HUES6 (cell line): ENCODE measurements around the gene PRUNE2.

Experiments
- H3K27ac ChIP-seq: 2 replicates; pipeline ENCODE4 v1.7.0; 2013; ENCODE audit warnings: low read depth, mild to moderate bottlenecking, low read length, inconsistent platforms
- H3K27me3 ChIP-seq: 2 replicates; pipeline ENCODE4 v1.6.1; 2013; ENCODE audit warnings: low read length; ENCODE audit not compliant: control insufficient read depth, insufficient read depth
- H3K36me3 ChIP-seq: 2 replicates; pipeline ENCODE4 v1.6.1; 2013; ENCODE audit warnings: low read length; ENCODE audit not compliant: control insufficient read depth, insufficient read depth
- H3K4me1 ChIP-seq: 2 replicates; pipeline ENCODE4 v1.6.1; 2013; ENCODE audit warnings: low read length; ENCODE audit not compliant: control insufficient read depth, insufficient read depth
- H3K4me3 ChIP-seq: 2 replicates; pipeline ENCODE4 v1.5.1; 2013; ENCODE audit warnings: low read depth, low read length
- H3K9ac ChIP-seq: one replicate; pipeline ENCODE4 v1.6.1; 2013; ENCODE audit warnings: mild to moderate bottlenecking, low read length
- H3K9me3 ChIP-seq: 2 replicates; pipeline ENCODE4 v1.6.1; 2013; ENCODE audit warnings: low read depth, low read length; ENCODE audit not compliant: control insufficient read depth, insufficient read depth

The PRUNE2 gene

GRCh38 chr9:76586390-76587314 is 319.3 kb downstream of the PRUNE2 start:
- H3K27ac ChIP-seq: no peak overlapping the region
- no peak overlapping the region for H3K4me3 ChIP-seq
- peaks cover under 1% of the 10 kb centered on the region; the same call in 1 of the 2 replicates for H3K4me1 ChIP-seq
- no peaks in the 10 kb centered on the region for H3K36me3 ChIP-seq
- no peaks in the 10 kb centered on the region for H3K9me3 ChIP-seq
- H3K9ac ChIP-seq: no peak overlapping the region
- H3K27me3 ChIP-seq: no peaks in the 10 kb centered on the region

- Histone ChIP-seq H3K9ac (no peak overlapping the region), H3K27ac (no peak overlapping the region), H3K27me3 (no peaks in the 10 kb centered on the region), H3K9me3 (no peaks in the 10 kb centered on the region), H3K4me1 (no peaks in the 10 kb centered on the region; the same call in 1 of the 2 replicates), H3K36me3 (no peaks in the 10 kb centered on the region), H3K4me3 (no peak overlapping the region)
These were observed 320.2 kb downstream of the PRUNE2 start for GRCh38 chr9:76585487-76586389.

- Histone ChIP-seq H3K9ac (no peak overlapping the region), H3K36me3 (no peaks in the 10 kb centered on the region), H3K27ac (no peak overlapping the region), H3K27me3 (no peaks in the 10 kb centered on the region), H3K4me3 (no peak overlapping the region), H3K4me1 (peaks cover 2% of the 10 kb centered on the region; the same call in 1 of the 2 replicates), H3K9me3 (no peaks in the 10 kb centered on the region)
These were observed 322.7 kb downstream of the PRUNE2 start for GRCh38 chr9:76583256-76583655.

DNA sequence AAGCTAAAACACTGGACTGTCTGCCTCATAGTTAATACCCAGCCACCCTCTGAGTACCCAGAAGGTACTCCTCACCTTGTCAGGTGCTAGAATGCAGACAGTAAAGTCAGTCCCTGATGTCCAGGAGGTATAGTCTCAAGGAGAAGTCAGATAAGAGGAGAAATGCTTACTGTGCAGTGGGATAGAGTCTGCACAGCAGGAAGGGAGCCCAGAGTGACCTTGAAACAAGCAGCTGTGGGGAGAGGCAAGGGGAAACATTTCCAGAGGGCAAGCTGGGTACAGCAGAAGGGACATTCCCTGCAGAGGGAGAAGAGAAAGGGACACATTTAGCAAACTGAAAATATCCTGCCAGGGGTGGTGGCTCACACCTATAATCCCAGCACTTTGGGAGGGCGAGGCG is 324.2 kb downstream of the PRUNE2 start:
- H3K9ac ChIP-seq: no peak overlapping the region
- peaks cover 2% of the 10 kb centered on the region; the same call in 1 of the 2 replicates for H3K4me1 ChIP-seq
- no peaks in the 10 kb centered on the region for H3K9me3 ChIP-seq
- H3K36me3 ChIP-seq: no peaks in the 10 kb centered on the region
- H3K27me3 ChIP-seq: no peaks in the 10 kb centered on the region
- no peak overlapping the region for H3K27ac ChIP-seq
- no peak overlapping the region for H3K4me3 ChIP-seq

GRCh38 chr9:76580820-76581219 is 325.1 kb downstream of the PRUNE2 start:
- H3K9me3 ChIP-seq: no peaks in the 10 kb centered on the region
- peaks cover 2% of the 10 kb centered on the region; the same call in 1 of the 2 replicates for H3K4me1 ChIP-seq
- no peak overlapping the region for H3K9ac ChIP-seq
- no peak overlapping the region for H3K4me3 ChIP-seq
- H3K27ac ChIP-seq: no peak overlapping the region
- no peaks in the 10 kb centered on the region for H3K27me3 ChIP-seq
- no peaks in the 10 kb centered on the region for H3K36me3 ChIP-seq

- H3K27ac ChIP-seq: no peak overlapping the region
- H3K27me3 ChIP-seq: no peaks in the 10 kb centered on the region
- no peak overlapping the region for H3K9ac ChIP-seq
- no peaks in the 10 kb centered on the region for H3K9me3 ChIP-seq
- H3K4me1 ChIP-seq: peaks cover 2% of the 10 kb centered on the region; the same call in 1 of the 2 replicates
- H3K36me3 ChIP-seq: no peaks in the 10 kb centered on the region
- H3K4me3 ChIP-seq: no peak overlapping the region
These were observed 325.7 kb downstream of the PRUNE2 start for GRCh38 chr9:76580188-76580587.

DNA sequence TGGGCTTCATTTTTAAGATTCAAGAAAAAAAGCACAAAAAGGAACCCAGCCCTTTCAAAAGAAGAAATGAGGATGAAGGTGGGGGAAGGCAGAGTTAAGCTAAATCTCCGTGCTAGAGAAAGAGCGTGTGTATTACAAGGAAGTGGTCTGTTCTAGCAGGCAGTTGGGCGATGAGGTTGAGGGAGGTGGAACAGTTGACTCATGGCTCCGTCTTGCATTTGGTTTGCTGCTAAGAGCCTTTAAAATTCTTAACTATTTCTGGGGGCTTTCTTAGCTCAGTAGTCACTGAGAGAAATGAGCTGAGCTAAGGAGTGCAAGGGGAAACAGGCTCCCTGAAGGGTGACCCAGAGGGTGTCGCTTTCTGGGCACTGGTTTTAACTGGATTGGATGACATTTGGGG is 329.6 kb downstream of the PRUNE2 start:
- H3K4me1 ChIP-seq: peaks cover 7% of the 10 kb centered on the region; the same call in 1 of the 2 replicates
- no peak overlapping the region for H3K27ac ChIP-seq

GRCh38 chr9:76575761-76576160 is 330.2 kb downstream of the PRUNE2 start:
- no peaks in the 10 kb centered on the region for H3K36me3 ChIP-seq
- H3K27ac ChIP-seq: no peak overlapping the region
- H3K27me3 ChIP-seq: no peaks in the 10 kb centered on the region
- peaks cover 7% of the 10 kb centered on the region; the same call in 1 of the 2 replicates for H3K4me1 ChIP-seq
- H3K9ac ChIP-seq: no peak overlapping the region
- H3K4me3 ChIP-seq: no peak overlapping the region
- 0 out of 2 replicates have a peak, but pooled peaks cover 2% of the 10 kb centered on the region for H3K9me3 ChIP-seq

More for the DNA sequence above, 329.6 kb downstream of the PRUNE2 start:
- H3K36me3 ChIP-seq: no peaks in the 10 kb centered on the region
- no peaks in the 10 kb centered on the region for H3K9me3 ChIP-seq
- H3K4me3 ChIP-seq: no peak overlapping the region
- no peaks in the 10 kb centered on the region for H3K27me3 ChIP-seq
- no peak overlapping the region for H3K9ac ChIP-seq

DNA sequence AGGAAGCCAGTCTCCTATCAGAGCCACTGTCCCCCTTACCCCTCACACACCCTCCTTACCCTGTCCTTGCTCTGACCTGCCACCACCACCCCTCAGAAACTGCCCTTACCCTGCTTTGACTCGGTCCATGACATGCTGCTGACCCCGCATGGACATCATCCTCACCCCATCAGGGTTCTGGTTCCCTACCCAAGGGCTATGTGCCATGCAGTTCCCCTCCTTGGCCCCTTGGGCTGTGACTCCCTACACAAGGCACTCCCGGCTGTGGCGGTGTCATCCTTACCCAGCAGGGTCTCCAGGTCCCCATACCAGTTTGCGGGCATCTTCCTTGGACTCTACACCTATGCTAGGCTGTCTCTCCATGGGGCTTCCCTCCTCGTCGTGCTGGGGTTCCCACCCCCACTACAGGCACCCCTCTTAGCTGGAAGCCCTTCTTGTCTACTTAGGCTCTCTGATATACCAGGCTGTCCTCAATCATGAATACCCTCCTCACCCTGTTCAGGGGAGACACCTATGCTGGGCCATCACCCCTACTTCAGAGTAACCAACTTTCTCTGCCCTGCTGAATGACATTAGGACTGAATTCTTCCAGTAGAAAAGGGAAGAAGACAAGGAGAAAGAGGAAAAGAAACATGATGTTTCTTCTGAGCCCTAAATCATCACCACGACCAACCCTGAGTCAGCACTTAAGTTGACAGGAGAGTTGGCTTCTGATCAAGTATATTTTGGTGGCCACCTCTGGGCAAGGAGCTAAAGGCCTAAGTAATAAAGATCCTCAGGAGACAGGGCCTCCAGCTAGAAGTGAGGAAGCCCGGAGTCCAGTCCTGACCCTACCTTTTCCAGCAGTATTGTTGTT is 331.8 kb downstream of the PRUNE2 start:
- Histone ChIP-seq H3K27me3 (no peaks in the 10 kb centered on the region), H3K27ac (no peak overlapping the region), H3K4me3 (no peak overlapping the region), H3K9me3 (0 out of 2 replicates have a peak, but pooled peaks cover 9% of the 10 kb centered on the region), H3K4me1 (peaks cover 5% of the 10 kb centered on the region; the same call in 1 of the 2 replicates), H3K9ac (no peak overlapping the region), H3K36me3 (no peaks in the 10 kb centered on the region)

GRCh38 chr9:76573408-76573807 is 332.5 kb downstream of the PRUNE2 start:
- Histone ChIP-seq H3K27me3 (no peaks in the 10 kb centered on the region), H3K9me3 (0 out of 2 replicates have a peak, but pooled peaks cover 9% of the 10 kb centered on the region), H3K4me3 (no peak overlapping the region), H3K27ac (no peak overlapping the region), H3K4me1 (peaks cover 5% of the 10 kb centered on the region; the same call in 1 of the 2 replicates), H3K9ac (no peak overlapping the region), H3K36me3 (no peaks in the 10 kb centered on the region)
